ENCODE data around the gene ST3GAL3.

ST3GAL3 gene, protein sequence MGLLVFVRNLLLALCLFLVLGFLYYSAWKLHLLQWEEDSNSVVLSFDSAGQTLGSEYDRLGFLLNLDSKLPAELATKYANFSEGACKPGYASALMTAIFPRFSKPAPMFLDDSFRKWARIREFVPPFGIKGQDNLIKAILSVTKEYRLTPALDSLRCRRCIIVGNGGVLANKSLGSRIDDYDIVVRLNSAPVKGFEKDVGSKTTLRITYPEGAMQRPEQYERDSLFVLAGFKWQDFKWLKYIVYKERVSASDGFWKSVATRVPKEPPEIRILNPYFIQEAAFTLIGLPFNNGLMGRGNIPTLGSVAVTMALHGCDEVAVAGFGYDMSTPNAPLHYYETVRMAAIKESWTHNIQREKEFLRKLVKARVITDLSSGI

DNA sequence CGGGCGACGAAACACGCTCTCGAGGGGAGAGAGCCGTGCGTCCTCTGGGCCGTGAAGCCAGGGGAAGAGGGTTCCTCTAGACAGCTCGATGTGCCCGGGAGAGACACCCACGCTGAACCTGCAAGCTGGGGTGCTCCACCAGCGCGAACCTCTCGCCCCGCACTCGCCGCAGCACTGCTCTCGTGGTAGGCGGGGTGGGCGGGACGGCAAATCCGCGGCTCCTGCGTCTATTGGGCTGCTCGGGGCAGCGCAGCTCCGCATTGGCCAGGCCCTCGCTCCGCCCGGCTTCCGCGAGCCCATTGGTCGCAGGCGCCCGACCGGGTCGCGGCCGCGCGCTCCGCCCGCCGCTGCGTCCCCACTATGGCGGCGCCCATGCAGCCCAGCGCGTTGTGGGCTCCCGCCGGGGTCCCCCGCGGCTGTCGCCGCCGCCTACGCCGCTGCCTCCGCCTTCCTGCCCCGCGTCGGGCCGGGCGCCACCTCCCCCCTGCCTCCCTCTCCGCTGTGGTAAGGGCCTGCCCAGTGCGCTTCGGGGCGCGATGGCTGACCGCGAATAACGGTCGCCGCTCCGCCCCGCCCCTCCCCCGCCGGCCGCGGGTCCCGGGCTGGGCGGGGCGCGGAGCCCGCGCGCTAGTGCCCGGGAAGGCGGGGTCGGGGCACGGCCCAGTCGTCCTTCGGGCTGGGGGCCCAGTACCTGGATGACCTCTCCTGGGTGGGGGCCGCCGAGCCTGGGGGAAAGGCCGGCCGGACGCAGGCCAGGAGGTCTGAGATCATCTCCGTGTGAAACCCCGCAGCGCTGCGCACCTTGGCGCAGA lies at the start of gene ST3GAL3:
Gene ST3GAL3, plus strand, starts transcription at position 347 of the 812 bp plus-strand sequence. CDS start 28,727 bp downstream, outside the sequence.
- Histone ChIP-seq H3K9ac (ENCODE audit: low read depth, low read length) (peak within 1 kb of the TSS; percentile 84), H3K9me3 (ENCODE audit: insufficient read depth, low read length, severe bottlenecking) (no peaks in the 10 kb centered on the region), H3K4me3 (ENCODE audit: low read depth in 1 of 2, low read length in 2 of 2) (peak within 1 kb of the TSS; percentile 60 to 94; a peak in 3 of 4 replicates), H3K79me2 (ENCODE audit: insufficient read depth, low read length) (peaks cover 45% of the 10 kb centered on the region), H3K36me3 (ENCODE audit: insufficient read depth, low read length) (peaks cover 46% of the 10 kb centered on the region), H2AFZ (ENCODE audit: low read depth, low read length) (peak within 1 kb of the TSS; percentile 93), H3K27me3 (ENCODE audit: insufficient read depth, low read length, poor library complexity) (no peaks in the 10 kb centered on the region), H3K4me2 (ENCODE audit: insufficient read depth, low read length) (peak within 1 kb of the TSS; percentile 95), H3K4me1 (ENCODE audit: insufficient read depth, low read length) (peaks cover 32% of the 10 kb centered on the region), H3K27ac (ENCODE audit: low read length) (peak within 1 kb of the TSS; percentile 88), H4K20me1 (ENCODE audit: insufficient read depth, low read length) (peaks cover 2% of the 10 kb centered on the region; the same call in 1 of the 2 replicates)
- TF ChIP-seq, protein P1, sequence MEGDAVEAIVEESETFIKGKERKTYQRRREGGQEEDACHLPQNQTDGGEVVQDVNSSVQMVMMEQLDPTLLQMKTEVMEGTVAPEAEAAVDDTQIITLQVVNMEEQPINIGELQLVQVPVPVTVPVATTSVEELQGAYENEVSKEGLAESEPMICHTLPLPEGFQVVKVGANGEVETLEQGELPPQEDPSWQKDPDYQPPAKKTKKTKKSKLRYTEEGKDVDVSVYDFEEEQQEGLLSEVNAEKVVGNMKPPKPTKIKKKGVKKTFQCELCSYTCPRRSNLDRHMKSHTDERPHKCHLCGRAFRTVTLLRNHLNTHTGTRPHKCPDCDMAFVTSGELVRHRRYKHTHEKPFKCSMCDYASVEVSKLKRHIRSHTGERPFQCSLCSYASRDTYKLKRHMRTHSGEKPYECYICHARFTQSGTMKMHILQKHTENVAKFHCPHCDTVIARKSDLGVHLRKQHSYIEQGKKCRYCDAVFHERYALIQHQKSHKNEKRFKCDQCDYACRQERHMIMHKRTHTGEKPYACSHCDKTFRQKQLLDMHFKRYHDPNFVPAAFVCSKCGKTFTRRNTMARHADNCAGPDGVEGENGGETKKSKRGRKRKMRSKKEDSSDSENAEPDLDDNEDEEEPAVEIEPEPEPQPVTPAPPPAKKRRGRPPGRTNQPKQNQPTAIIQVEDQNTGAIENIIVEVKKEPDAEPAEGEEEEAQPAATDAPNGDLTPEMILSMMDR (IDR thresholded peaks at IDR 0.05; ENCODE audit: borderline replicate concordance, extremely low read depth, low read length, poor library complexity, severe bottlenecking): no peak
- TF ChIP-seq EZH2 (IDR thresholded peaks at IDR 0.05; ENCODE audit: borderline replicate concordance, low read depth, low read length, severe bottlenecking): no peak
- peak; percentile 96 for ATAC-seq (ENCODE audit: insufficient read depth, low read depth)
- peak; percentile 94 for DNase-seq

DNA sequence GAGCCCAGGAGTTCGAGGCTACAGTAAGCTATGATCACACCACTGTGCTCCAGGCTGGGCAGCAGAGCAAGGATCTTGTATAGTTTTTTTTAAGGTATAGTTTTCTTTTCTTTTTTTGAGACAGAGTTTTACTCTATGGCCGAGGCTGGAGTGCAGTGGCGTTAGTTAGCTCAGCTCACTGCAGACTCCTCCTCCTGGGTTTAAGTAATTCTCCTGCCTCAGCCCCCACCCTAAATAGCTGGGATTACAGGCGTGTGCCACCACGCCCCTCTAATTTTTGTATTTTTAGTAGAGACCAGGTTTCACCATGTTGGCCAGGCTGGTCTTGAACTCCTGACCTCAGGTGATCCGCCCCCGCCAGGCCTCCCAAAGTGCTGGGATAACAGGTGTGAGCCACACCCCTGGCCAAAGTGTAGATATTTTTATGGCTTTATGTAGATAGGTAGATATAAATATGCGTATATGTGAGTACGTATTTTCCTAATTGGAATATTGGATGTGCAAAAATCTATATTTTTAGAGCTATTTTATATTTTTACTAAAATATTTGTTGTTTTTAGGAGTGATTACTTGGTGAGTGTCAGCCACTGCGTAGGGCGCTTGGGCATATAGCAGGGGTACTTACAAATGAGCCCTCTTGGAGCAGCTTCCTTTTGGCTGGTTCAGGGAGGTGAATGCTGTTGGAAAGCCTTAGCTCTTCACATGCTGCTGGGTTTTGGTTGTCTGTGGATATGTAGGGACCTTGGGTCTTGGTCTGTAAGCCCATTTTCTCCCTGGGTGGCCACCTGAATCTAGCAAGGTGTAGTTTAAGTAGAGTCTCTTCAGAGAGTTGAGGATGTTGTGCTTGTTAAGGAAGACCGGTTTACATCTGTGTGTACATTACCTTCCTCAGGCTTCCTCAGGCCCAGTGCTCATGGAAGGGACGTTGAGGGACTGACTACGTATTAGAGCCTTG lies 47.8 kb upstream of the ST3GAL3 start:
- peaks cover 4% of the 10 kb centered on the region; the same call in 1 of the 2 replicates for H4K20me1 ChIP-seq (ENCODE audit: insufficient read depth, low read length)
- no peak overlapping the region for H3K4me3 ChIP-seq (ENCODE audit: low read depth in 1 of 2, low read length in 2 of 2)
- H3K9me3 ChIP-seq (ENCODE audit: insufficient read depth, low read length, severe bottlenecking): no peaks in the 10 kb centered on the region
- H3K36me3 ChIP-seq (ENCODE audit: insufficient read depth, low read length): peaks cover 85% of the 10 kb centered on the region
- ATAC-seq (ENCODE audit: insufficient read depth, low read depth) (no peak), DNase-seq (no peak)
- H3K4me1 ChIP-seq (ENCODE audit: insufficient read depth, low read length): no peaks in the 10 kb centered on the region
- peaks cover 8% of the 10 kb centered on the region for H3K79me2 ChIP-seq (ENCODE audit: insufficient read depth, low read length)
- H3K9ac ChIP-seq (ENCODE audit: low read depth, low read length): no peak overlapping the region
- no peak overlapping the region for H2AFZ ChIP-seq (ENCODE audit: low read depth, low read length)
- H3K27ac ChIP-seq (ENCODE audit: low read length): no peak overlapping the region
- no peak overlapping the region for H3K4me2 ChIP-seq (ENCODE audit: insufficient read depth, low read length)
- TF ChIP-seq, protein P1 (IDR thresholded peaks at IDR 0.05; ENCODE audit: borderline replicate concordance, extremely low read depth, low read length, poor library complexity, severe bottlenecking): no peak
- no peaks in the 10 kb centered on the region for H3K27me3 ChIP-seq (ENCODE audit: insufficient read depth, low read length, poor library complexity)

DNA sequence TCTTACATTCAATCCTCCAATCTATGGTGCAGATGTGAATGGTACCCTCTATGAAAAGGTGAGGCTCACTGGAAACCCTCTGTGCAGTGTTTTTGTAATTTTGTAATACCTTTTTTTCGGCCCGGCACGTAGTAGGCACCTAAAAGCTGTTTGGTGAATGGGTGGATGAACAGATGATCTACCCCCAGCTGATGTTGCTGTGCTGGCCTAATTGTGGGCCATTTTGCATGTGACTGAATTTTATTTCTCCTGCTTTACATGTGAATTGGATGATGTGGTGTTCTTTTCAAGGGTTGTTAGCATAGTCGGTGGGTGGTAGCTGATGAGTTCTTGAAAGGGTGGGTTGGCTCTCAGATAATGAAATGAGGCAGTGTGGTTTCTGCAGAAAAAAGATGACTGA lies 47.0 kb upstream of the ST3GAL3 start:
- Histone ChIP-seq H3K9ac (ENCODE audit: low read depth, low read length) (no peak overlapping the region), H3K9me3 (ENCODE audit: insufficient read depth, low read length, severe bottlenecking) (no peaks in the 10 kb centered on the region), H3K36me3 (ENCODE audit: insufficient read depth, low read length) (peaks cover 84% of the 10 kb centered on the region), H3K4me1 (ENCODE audit: insufficient read depth, low read length) (no peaks in the 10 kb centered on the region), H2AFZ (ENCODE audit: low read depth, low read length) (no peak overlapping the region), H3K79me2 (ENCODE audit: insufficient read depth, low read length) (peaks cover 3% of the 10 kb centered on the region), H4K20me1 (ENCODE audit: insufficient read depth, low read length) (peaks cover 2% of the 10 kb centered on the region; the same call in 1 of the 2 replicates), H3K4me2 (ENCODE audit: insufficient read depth, low read length) (no peak overlapping the region), H3K27ac (ENCODE audit: low read length) (no peak overlapping the region), H3K4me3 (ENCODE audit: low read depth in 1 of 2, low read length in 2 of 2) (no peak overlapping the region), H3K27me3 (ENCODE audit: insufficient read depth, low read length, poor library complexity) (no peaks in the 10 kb centered on the region)
- ATAC-seq (ENCODE audit: insufficient read depth, low read depth) (no peak), DNase-seq (no peak)
- TF ChIP-seq, protein P1 (IDR thresholded peaks at IDR 0.05; ENCODE audit: borderline replicate concordance, extremely low read depth, low read length, poor library complexity, severe bottlenecking): no peak
- no peak for TF ChIP-seq EZH2 (IDR thresholded peaks at IDR 0.05; ENCODE audit: borderline replicate concordance, low read depth, low read length, severe bottlenecking)

All from DND-41 (cell line).